ENCODE measurements around the gene MLLT6.

Gene MLLT6

DNA sequence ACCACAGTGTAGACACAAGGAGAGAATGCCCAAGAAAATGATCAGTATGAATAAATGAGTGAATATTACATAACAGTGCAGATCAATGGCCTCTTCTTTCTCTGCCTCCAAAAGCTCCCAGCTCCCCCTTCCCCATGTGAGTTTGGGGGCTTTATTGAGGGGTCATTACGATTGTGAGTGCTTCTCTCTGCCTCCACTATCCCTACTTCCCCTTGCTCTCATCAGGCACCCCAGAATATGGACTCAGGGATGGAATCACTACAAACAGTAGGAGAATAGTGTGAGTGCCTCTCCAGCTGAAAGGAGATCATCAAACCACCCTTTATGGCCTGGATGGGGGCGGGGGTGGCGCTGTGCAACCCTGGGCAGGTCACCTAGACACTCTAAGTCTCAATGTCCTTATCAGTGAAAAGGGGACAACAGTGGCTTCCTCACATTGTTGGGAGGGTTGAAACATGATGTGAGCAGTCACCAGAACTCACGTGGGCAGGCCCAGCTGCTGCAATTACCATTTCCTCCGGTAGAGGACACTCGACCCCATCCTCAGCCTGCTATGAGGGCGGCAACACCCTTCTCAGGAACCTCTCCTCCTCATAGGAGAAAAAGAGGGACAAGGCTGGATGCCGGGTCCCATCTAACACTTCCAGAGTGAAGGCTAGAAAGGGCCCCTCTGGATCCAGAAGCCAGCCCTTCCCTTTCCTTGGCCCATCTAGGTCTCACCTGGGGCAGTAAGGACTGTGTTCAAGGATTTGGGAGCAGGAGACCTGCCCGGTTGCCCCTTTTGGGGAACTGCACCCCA lies 28.2 kb upstream of the MLLT6 start:
- DNase-seq: peak; percentile 81 to 87

GRCh38 chr17:38677819-38678218 lies 27.3 kb upstream of the MLLT6 start:
- DNase-seq: no peak

GRCh38 chr17:38681096-38681495 lies 24.0 kb upstream of the MLLT6 start:
- no peak for DNase-seq

- peak in 1 of 2 donors; percentile 27 for DNase-seq
Observed at GRCh38 chr17:38685491-38685890, 19.6 kb upstream of the MLLT6 start.

DNA sequence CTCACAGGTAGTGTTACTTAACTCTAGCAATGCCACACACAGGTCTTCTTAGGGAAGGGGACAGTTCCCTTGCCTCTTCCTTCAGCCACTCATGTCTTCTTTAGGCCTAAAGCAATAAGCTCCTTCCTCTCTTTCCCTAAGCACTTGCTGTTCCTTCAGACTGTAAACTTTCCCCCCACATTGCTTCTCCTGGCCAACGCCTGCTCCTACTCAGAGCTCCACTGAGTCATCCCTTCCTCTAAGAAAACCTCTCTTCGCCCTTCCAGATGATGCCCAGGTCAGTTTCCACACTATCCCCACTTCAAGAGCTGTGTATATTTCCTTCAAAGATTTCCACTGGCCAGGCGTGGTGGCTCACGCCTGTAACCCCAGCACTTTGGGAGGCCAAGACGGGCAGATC lies 17.8 kb upstream of the MLLT6 start:
- no peak for DNase-seq

DNA sequence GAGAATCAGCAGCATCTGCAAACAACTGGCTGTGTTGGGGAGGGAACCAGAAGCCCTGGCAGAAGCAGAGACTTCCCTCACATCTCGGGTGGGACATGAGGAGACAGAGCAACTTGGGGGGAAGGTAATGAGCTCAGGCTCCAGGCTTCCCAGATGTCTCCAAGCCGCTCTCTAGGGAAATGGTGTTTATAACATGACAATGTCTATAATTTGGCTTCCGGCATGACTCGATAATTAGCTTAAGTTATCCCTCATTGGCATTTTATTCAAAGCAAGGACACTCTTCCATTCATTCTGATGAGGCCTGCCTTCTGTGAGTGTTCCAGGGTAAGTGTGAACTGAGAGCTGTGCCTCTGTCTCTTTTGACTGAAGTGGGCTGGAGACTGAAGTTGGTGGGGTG lies 14.7 kb upstream of the MLLT6 start:
- DNase-seq: no peak

DNA sequence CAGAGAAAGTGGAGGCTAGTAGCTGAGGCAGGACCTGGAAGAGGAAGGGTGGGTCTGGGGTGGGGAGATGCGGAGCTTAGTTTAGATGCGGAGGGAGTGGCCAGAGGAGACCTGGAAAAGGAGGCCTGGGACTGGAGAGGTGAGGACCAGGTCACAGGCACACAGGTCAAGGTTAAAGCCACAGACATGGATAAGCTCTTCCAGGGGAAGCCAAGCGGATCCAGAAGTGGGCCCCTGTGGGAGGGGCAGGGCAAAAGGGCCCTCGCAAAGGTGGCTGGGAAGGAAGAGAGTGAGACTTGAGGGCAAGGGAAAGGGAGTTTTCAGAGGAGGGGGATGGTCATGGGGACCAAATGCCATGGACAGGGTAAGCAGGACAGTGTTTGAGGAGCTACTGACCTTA lies 13.9 kb upstream of the MLLT6 start:
- no peak for DNase-seq

DNA sequence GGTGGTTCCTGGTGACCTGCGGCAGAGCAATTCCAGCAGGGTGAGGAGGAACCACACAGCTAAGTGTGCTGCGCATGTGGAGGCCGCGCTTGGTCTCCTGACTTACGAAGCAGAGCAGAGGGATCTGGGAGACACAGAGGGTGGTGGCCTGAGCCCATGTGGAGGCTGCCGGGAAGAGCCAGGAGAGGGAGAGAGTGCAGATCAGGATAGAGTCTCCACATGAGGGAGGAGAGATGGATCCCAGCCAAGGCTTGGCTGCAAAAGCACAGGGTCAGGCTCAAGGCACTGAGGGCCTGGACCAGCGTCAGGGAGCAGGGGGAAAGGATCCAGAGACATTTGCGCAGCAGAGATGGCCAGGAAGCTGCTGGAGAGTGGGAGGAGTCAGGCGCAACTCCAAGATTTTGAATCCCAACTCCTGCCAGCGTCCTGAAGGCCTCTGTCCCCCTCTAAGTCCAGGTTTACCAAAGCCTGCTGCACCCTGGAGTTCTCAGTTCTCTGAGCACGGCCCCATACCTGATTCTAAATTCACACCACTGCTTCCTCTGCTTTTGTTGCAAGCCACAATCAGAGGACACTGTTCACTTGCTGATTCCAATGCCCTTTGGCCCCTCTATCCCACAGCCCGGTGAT lies 11.3 kb upstream of the MLLT6 start:
- DNase-seq: no peak

DNA sequence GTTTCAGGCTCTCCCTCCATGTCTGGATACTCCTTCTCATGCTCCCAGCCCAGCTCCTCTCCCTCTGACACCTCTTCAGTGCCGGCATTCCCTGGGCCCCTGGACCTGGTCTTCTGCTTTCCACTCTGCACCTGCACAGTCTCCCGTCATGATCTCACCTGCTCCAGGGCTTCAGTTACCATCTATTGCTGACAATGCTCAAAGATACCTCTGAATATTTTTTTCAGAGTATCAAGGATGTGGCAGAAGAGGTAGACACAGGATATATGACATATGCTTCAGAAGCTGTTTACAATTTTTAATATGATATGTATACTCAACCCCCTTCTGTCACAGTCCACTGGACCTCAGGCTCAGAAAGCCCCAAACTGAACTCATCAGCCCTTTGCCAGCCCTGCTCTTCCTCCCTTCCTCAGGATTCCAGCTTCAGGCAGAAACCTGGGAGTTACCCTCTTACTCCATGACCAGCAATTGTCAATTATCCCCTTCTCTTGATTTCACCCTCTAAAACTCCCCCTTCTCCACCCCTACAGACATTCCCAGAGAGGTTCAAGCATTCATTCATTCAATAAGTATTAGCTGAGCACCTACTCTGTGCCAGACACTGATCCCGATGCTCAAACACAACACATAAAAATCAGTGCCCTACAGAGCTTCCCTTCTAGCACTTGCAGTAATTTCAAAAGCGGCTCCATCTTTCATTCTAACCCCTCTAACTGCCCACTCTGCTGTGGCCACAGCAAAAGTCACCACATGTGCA lies 7.8 kb upstream of the MLLT6 start:
- no peak for DNase-seq

DNA sequence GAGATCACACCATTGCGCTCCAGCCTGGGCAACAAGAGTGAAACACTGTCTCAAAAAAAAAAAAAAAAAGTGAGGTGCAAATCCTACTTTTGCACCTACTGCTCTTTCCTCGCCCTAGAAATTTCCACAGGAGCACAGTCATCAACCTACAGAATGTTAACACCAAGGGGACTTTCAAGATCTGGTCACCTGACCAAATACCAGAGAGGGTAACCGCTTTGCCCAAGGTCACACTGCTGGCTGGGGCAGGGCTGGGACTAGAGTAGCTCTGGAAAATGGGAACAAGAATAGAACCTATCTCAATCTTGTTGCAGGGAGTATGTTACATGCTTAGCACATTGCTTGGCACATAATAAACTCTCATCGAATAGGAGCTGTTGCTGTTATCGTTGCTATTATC lies 6.3 kb upstream of the MLLT6 start:
- no peak for DNase-seq

- peak; percentile 85 to 86 for DNase-seq
Observed at GRCh38 chr17:38701504-38702165, 3.4 kb upstream of the MLLT6 start.

- DNase-seq: peak; percentile 89 to 94
Observed at GRCh38 chr17:38702166-38702915, 2.7 kb upstream of the MLLT6 start.

DNA sequence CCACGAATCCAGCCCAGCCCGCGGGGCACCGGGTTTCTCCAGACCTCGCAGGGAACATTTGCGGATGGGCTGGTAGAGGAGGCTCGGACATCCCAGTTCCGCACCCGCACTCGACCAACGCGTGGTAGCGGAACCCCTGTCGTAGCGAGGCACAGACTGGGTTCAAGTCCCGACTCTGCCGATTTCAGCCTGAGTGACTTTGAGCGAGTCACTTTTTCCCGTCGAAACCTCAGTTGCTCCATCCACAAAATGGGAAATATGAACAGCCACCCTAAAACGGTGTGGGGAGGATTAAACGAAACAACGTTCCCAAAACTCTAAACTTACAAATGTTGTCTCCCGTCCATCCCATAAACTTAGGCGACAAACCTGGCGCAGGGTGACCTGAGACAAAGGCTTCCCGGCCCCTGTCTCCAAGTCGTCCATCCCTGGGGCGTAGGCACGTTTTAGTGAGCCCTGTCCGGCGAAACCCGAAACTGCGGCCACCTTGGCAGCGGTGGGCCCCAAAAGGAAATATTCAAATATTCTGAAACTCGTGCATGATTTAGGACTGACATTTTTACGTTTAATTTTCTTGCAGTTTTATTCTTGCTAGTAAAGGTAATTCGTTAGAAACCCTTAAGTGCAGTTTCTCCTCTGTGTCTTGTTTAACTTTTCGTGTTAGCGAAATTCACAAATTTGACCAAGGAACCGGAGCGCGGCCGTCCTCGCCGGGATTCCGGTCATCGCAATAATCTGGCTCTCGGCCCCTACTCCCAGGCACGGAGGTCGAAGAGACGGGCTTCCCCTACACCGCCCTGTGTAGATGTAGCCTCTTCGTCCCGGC lies 1.9 kb upstream of the MLLT6 start:
- DNase-seq: no peak

DNA sequence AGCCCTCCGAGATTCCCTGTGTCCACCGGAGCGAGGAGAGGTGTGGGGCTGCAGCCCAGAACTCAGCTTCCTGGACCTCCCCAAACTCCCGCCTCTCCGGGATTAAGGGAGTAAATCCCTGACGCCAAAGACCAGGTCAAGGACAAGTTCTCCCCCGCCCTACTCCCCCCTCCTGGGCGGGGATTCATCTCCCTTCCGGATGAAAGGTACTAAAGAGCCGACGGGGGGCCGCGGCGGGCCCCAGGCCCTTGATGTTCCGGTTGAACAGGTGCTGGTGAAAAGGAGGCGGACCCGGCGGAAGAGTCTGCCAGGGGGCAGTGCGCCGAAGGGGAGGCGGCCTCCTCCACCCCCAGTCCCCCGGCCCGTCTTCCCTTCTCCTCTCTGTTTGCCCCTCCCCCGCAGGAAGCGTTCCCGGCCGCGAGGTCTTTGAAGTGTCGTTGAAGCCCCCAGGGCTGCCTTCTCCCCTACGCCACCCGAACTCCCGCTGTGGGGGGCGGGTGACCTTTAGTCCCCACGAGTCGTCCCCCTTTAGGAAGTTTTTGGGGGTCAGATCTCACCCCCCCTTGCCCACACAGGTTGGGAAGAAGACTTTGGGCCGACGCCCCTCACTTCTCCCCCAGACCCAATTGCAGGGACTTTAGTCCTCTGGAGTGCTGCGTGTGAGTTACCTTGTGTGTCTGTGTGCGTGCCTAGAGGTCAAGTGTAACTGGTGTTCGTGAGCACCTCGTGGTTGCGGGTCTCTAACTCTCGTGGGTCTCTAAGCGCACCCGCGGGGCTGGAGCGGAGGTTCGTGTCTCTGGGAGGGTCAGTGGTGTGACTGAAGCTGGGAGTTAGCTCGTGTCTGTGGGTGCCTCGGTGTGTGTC lies 1.1 kb upstream of the MLLT6 start:
- DNase-seq: peak; percentile 83 to 85

GRCh38 chr17:38705523-38705802 lies 390 bp downstream of the MLLT6 start:
- DNase-seq: no peak

GRCh38 chr17:38705803-38706504 lies 881 bp downstream of the MLLT6 start:
- peak in 1 of 2 donors; percentile 39 for DNase-seq

DNA sequence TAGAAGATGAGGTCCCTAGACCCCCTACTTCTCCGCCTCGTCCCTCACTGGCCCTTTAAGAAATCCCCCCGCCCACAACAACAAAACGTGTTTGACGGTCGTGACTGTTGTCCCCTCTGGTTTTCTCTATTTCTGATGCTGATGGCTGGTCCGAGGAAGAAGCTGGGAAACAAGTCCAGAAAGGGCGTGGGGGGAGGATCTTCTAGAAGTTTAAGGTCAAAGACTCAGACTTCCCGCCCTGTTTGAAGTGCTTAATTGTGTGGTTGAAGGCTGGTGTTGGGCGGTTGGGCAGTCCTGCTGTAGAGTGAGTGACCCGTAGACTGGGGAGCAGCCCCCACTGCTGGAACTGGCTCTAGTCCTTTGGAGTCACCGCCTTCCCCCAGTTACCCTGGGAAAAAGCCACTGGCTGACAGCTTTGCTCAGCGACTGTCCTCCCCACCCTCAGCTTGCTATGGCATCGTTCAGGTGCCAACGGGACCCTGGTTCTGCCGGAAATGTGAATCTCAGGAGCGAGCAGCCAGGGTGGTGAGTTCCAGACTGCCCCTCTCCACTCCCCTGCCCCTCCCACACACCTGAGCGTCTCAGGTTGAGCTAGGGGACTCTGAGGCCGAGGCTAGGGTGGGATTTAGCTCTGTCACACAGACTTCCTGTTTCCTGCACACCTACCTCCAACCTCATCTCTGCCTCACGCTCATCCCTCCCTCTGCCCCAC lies 1.6 kb downstream of the MLLT6 start:
- DNase-seq: peak in 1 of 2 donors; percentile 49

- DNase-seq: no peak
Observed at GRCh38 chr17:38707678-38708351, 2.7 kb downstream of the MLLT6 start.

Measured in CD4-positive, alpha-beta T cell treated with Interferon alpha-2 for 1 hour (primary cell).